NB4 (cell line): ENCODE measurements around the gene GSK3B.
A peak's percentile ranks its signal among the peaks of the same experiment; 100 is the strongest.

ENCODE experiments used
- DNase-seq: peaks from one replicate; pipeline ENCODE4 v3.0.0; 2010; ENCODE audit warnings: low read depth
- H3K4me3 ChIP-seq: one replicate; pipeline ENCODE4 v1.5.1; 2011; ENCODE audit warnings: mild to moderate bottlenecking, low read depth, low read length, moderate library complexity
- MYC ChIP-seq: IDR thresholded peaks from 2 replicates; pipeline ENCODE4 v1.6.1; 2011; ENCODE audit warnings: low read depth, low read length
- POLR2A ChIP-seq: IDR thresholded peaks from 2 replicates; pipeline ENCODE4 v1.6.1; 2011; ENCODE audit warnings: mild to moderate bottlenecking; ENCODE audit not compliant: insufficient read length; ENCODE audit errors: extremely low read depth
- TF ChIP-seq, protein P1 (sequence below): IDR thresholded peaks from 2 replicates; pipeline ENCODE4 v1.6.1; 2011; ENCODE audit warnings: low read depth, low read length
- TF ChIP-seq, protein P2 (sequence below): IDR thresholded peaks from one replicate; pipeline ENCODE4 v1.5.1; 2012; ENCODE audit warnings: low read depth, low read length

GSK3B gene

DNA sequence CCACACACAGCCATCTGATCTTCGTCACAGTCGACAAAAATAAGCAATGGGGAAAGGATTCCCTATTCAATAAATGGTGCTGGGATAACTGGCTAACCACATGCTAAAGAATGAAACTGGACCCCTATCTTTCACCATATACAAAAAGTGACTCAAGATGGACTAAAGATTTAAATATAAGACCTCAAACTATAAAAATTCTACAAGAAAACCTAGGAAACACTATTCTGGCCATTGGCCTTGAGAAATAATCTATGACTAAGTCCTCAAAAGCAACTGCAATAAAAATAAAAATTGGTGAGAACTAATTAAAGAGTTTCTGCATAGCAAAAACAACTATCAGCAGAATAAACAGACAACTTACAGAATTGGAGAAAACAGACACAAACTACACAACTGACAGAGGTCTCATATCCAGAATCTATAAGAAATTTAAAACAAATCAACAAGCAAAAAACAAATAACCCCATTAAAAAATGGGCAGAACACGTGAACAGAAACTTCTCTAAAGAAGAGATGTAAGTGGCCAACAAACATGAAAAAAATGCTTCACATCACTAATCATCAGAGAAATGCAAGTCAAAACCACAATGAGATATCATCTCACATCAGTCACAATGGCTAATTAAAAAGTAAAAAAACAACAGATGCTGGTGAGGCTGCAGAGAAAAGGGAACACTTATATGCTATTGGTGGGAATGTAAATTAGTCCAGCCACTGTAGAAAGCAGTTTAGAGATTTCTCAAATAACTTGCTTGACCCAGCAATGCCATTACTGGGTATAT, 208.3 kb downstream of the GSK3B start:
- H3K4me3 ChIP-seq = no peak overlapping the region
- no peak for DNase-seq
- TF ChIP-seq POLR2A (no peak), MYC (no peak)
- TF ChIP-seq, protein P1, sequence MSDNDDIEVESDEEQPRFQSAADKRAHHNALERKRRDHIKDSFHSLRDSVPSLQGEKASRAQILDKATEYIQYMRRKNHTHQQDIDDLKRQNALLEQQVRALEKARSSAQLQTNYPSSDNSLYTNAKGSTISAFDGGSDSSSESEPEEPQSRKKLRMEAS = no peak
- TF ChIP-seq, protein P2, sequence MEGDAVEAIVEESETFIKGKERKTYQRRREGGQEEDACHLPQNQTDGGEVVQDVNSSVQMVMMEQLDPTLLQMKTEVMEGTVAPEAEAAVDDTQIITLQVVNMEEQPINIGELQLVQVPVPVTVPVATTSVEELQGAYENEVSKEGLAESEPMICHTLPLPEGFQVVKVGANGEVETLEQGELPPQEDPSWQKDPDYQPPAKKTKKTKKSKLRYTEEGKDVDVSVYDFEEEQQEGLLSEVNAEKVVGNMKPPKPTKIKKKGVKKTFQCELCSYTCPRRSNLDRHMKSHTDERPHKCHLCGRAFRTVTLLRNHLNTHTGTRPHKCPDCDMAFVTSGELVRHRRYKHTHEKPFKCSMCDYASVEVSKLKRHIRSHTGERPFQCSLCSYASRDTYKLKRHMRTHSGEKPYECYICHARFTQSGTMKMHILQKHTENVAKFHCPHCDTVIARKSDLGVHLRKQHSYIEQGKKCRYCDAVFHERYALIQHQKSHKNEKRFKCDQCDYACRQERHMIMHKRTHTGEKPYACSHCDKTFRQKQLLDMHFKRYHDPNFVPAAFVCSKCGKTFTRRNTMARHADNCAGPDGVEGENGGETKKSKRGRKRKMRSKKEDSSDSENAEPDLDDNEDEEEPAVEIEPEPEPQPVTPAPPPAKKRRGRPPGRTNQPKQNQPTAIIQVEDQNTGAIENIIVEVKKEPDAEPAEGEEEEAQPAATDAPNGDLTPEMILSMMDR = no peak

DNA sequence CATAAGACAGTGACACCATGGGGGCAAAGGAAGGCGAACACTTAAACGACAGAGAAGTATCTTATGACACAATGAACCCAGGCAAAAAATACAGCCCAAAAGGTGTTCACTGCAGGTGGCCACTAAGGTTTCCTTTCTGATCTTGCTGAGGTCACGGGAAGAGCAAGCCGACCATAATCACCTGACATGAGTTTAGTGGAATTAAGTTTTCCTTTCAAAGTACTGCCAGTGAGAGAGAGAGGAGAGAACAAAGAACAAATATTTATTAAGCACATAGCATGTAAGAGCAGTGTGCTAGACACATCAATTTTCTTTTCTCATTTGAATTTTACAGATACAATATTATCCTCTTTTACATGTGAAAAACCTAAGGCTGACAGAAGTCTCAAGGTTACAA, 210.1 kb downstream of the GSK3B start:
- TF ChIP-seq POLR2A (no peak), MYC (no peak)
- TF ChIP-seq, protein P1 = no peak
- TF ChIP-seq, protein P2 = no peak
- no peak overlapping the region for H3K4me3 ChIP-seq
- DNase-seq = no peak

DNA sequence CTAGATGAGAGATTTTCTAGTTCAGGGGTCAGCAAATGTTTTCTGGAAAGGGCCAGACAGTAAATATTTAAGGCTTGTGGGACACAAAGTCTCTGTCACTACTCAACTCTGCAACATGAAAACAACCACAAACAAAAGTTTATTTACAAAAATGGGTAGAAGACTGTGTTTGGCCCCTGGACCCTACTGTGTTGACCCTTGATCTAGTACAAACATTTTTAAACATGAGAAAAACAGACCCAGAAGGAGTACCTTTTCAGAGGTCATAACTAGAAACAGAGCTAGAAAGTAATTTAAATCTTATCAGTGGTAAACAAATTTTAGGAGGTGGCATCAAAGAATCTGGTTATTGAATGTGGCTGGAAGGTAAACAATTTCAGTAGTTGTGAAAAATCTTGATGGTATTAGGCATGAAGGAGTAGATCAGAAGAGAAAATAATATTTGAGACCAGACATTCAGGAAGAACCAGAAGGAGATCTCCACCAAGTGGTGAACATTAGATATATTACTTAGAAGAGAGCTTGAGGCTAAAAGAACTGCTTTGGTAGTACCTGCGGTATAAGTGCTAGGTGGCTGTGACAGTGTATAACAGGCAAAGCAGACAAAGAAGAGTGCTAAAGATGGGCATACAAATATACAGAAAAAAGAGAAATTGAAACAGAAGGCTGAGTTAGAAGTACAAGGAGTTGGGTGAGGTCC, 210.6 kb downstream of the GSK3B start:
- H3K4me3 ChIP-seq = no peak overlapping the region
- DNase-seq = no peak
- TF ChIP-seq MYC (no peak), POLR2A (no peak)
- TF ChIP-seq, protein P2 = no peak
- TF ChIP-seq, protein P1 = no peak

DNA sequence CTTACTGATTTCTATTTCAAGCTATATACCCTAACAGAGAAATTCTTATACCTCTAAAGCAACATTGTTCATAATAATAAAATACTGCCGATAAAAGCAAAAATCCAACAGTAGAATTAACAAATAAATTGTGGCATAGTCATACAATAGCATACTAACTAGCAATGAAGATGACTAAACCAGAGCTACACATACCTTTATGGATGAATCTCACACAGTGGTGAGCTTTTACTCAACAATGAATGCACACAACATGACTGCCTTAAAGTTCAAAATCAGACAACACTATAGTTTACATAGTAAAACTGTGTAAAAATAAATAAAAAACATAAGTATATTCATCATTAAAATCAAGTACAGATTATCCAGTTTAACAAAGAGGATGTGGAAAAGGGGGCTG, 213.3 kb downstream of the GSK3B start:
- DNase-seq = no peak
- no peak overlapping the region for H3K4me3 ChIP-seq
- TF ChIP-seq MYC (no peak), POLR2A (no peak)
- TF ChIP-seq, protein P2 = no peak
- TF ChIP-seq, protein P1 = no peak

DNA sequence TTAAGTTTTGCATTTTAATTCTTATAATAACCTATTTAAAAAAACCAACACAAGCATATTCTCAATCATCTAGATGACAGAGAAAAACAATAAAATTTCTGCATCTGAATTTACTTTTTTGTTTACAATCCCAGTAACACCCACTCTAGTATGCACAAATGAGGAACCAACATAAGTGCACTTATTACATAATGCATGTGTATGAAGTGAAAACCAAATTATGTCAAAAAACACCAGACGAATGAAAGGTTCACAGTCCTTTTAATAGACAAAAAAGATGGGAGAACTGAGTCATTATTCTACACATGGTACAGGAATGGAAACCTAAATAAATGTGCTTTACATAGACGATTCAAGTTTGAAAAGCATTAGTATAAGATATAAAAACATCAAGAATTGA, 220.6 kb downstream of the GSK3B start:
- TF ChIP-seq, protein P1 = no peak
- TF ChIP-seq, protein P2 = no peak
- TF ChIP-seq POLR2A (no peak), MYC (no peak)
- peak; percentile 24 for DNase-seq
- no peak overlapping the region for H3K4me3 ChIP-seq
